ENCODE data around the gene NOSTRIN. TPM values are rescaled to one million over a fixed set of nuclear protein-coding genes. Genes with fewer than 3 reads are reported as not detected.

The NOSTRIN gene
- total RNA-seq, 6 experiments from 2014 or later = 3.6 to 20.9 (median 9.0) TPM

DNA sequence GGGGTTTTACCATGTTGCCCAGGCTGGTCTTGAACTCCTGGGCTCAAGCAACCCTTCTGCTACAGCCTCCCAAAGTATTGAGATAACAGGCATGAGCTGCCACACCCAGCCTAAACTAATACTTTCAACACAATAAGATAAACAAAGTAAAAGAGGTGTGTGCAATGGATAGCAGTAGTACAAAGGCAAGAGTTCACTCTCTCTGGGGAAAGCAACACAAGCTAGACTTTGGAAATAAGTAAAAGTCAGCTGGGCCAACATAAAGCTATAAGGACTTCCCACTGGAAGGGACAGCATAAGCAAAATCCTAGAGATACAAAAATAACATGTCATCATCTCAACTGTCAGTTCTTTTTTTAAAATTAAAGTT, 5.2 kb upstream of the NOSTRIN start:
- Histone ChIP-seq H3K36me3 (no peaks in the 10 kb centered on the region), H3K27ac (peak overlapping the region in 1 of 3 donors; percentile 20), H3K9me3 (no peaks in the 10 kb centered on the region), H3K4me3 (no peak overlapping the region), H3K4me1 (no peaks in the 10 kb centered on the region), H3K27me3 (no peaks in the 10 kb centered on the region)
- DNase-seq (no peak), ATAC-seq (peak in 1 of 4 donors; percentile 35)
- intact Hi-C loops (cut with DNase I) = no loop called here
- TF ChIP-seq CTCF (IDR thresholded peaks at IDR 0.05) (no peak), POLR2A (IDR thresholded peaks at IDR 0.05) (no peak)

DNA sequence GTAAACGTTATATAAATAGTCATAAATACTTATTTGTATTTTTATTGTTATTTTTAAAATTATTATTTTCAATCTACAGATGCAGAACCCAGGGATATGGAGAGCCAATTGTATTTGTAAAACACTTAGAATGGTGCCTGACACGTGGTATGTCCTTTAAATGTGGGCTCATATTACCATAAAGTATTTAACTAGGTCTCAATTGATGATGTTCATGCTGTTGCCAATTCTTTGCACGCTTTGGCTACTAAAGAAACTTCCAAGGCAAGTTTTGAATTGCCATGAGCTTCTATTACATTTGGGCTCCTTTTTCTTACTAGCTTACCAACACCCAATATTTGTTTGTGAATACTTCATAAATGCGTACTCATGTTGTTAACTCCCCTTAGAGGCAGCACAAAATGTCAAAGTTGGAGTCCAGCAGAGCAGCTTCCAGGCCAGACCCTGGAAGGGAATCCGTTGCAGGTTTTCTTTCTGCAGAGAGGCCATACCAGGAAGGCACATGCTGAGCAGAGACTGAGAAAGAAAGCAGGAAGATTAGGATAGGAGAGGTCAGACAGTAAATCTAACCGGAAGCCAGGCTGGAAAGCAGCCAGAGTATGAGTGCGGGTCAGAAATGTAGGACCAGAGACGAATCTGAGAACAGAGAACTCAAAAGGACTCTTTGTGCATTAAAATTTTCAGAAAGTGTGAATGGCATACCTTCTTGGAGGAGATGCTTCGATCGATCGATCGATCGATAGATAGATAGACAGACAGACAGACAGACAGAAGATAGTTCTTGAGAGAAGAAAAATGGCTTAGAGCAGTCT, 4.2 kb upstream of the NOSTRIN start:
- H3K4me1 ChIP-seq = no peaks in the 10 kb centered on the region
- peak in 1 of 3 donors; percentile 34 for DNase-seq
- H3K9me3 ChIP-seq = no peaks in the 10 kb centered on the region
- ATAC-seq = peak; percentile 41 to 61 (median 58)
- no peak overlapping the region for H3K4me3 ChIP-seq
- H3K27me3 ChIP-seq = no peaks in the 10 kb centered on the region
- TF ChIP-seq POLR2A (IDR thresholded peaks at IDR 0.05) (no peak), CTCF (IDR thresholded peaks at IDR 0.05) (no peak)
- whole genome bisulfite sequencing (ENCODE audit: insufficient coverage, low coverage, low lambda C conversion rate, missing lambda C conversion rate) = 62% methylated on average over 13 of the region's 13 CpGs
- no peak overlapping the region for H3K27ac ChIP-seq
- no peaks in the 10 kb centered on the region for H3K36me3 ChIP-seq
- intact Hi-C loops (cut with DNase I) = no loop called here

DNA sequence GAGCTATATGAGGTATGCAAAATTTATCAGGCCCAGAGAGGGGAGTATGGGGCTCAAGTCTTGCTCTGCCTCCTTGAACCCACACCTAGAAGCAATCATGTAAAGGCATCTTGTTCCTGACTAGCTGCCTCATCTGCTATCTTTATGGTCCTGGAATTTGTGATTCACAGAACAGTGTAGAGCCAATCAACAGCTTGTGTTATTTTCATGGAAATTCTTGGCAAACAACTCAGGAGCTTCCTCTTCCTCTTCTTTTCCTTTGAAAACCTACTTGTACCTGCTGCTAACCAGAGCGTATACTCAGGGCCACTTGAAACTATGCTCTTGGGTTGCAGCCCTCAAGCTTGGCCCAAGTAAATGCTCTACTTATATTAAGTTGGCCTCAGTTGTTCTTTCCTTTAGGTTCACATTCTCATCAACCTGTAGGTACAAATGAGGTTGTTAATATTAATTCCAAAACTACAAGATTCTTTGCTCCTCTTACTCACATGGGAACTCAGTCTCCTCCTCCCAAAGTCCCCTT, 3.5 kb upstream of the NOSTRIN start:
- H3K27me3 ChIP-seq = no peaks in the 10 kb centered on the region
- no peaks in the 10 kb centered on the region for H3K36me3 ChIP-seq
- H3K4me1 ChIP-seq = no peaks in the 10 kb centered on the region
- no peak for DNase-seq
- intact Hi-C loops (cut with DNase I) = no loop called here
- peak in 3 of 4 donors; percentile 6 to 40 (median 34) for ATAC-seq
- 100% methylated on average over 1 of the region's 1 CpG for WGBS (ENCODE audit: insufficient coverage, low coverage, low lambda C conversion rate, missing lambda C conversion rate)
- no peak overlapping the region for H3K27ac ChIP-seq
- no peak for TF ChIP-seq CTCF (IDR thresholded peaks at IDR 0.05)
- no peak for TF ChIP-seq POLR2A (IDR thresholded peaks at IDR 0.05)
- H3K9me3 ChIP-seq = no peaks in the 10 kb centered on the region
- H3K4me3 ChIP-seq = no peak overlapping the region

DNA sequence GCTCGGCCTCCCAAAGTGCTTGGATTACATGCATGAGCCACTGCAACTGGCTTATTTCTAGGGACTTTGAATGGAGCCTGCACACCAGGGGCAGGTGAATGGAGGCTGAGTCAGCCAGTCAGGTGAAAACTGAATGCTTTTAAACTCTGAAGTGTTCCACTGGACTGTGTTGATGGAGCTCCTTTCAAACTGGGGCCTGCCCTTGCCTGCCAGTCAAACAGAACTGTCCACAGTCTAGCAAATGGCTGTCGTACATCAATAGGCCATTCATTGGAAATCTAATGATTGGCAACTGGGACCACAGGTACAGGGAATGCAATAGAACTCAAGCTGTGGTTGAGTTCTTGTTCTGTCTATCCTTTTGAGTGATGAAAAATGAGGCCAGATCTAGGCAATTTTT, 966 bp upstream of the NOSTRIN start:
- no peaks in the 10 kb centered on the region for H3K36me3 ChIP-seq
- intact Hi-C loops (cut with DNase I) = no loop called here
- TF ChIP-seq CTCF (IDR thresholded peaks at IDR 0.05) = no peak
- no peaks in the 10 kb centered on the region for H3K9me3 ChIP-seq
- H3K27ac ChIP-seq = no peak overlapping the region
- DNase-seq = no peak
- H3K27me3 ChIP-seq = no peaks in the 10 kb centered on the region
- WGBS (ENCODE audit: insufficient coverage, low coverage, low lambda C conversion rate, missing lambda C conversion rate) = 0% methylated on average over 1 of the region's 2 CpGs
- no peak for ATAC-seq
- H3K4me3 ChIP-seq = no peak overlapping the region
- H3K4me1 ChIP-seq = no peaks in the 10 kb centered on the region
